PC-3 (cell line): ENCODE measurements around the gene CHN1. TPM values are rescaled to one million over a fixed set of nuclear protein-coding genes. Genes with fewer than 3 reads are reported as not detected.

ENCODE experiments used
- ATAC-seq: fragments of 200-7000 bp; cut with Tn5 transposase; 2 replicates; pipeline ENCODE4 v1.9.1; 2020; ENCODE audit warnings: mild to moderate bottlenecking, moderate library complexity
- BruUV-seq: library from RNA; stranded (reverse); fragments of 400-500 nt; replicated peaks from 2 replicates; lab custom pipeline; 2021; lab: Mats Ljungman, UMichigan
- CTCF ChIA-PET: fragments of 300-600 bp; sonication (Branson Sonifier 250); formaldehyde crosslinking; loops from one replicate; lab custom pipeline; 2022; ENCODE audit warnings: antibody characterized with exemption; lab: Charles Lee
- POLR2A ChIA-PET: fragments of 300-600 bp; sonication (Branson Sonifier 250); formaldehyde crosslinking; loops from one replicate; lab custom pipeline; 2022; ENCODE audit warnings: antibody characterized with exemption; ENCODE audit not compliant: unreplicated experiment; lab: Charles Lee
- DNase-seq: peaks from one replicate; pipeline ENCODE4 v3.0.0-alpha.2; 2015
- H2AFZ ChIP-seq: fragments of 300-600 bp; sonication (generic); 2 replicates; pipeline ENCODE4 v1.6.0; 2016; ENCODE audit warnings: antibody characterized with exemption, low read length
- H3F3A ChIP-seq: fragments of 300-600 bp; sonication (generic); one replicate; pipeline ENCODE4 v1.6.0; 2017; ENCODE audit warnings: antibody characterized with exemption, low read length, control low read depth, mild to moderate bottlenecking; ENCODE audit not compliant: unreplicated experiment
- H3K27ac ChIP-seq: fragments of 300-600 bp; sonication (generic); 2 replicates; pipeline ENCODE4 v1.5.1; 2016; ENCODE audit warnings: mild to moderate bottlenecking, low read length
- H3K27me3 ChIP-seq: fragments of 300-600 bp; sonication (generic); 2 replicates; pipeline ENCODE4 v1.6.1; 2016; ENCODE audit warnings: low read length, mixed read lengths
- H3K36me3 ChIP-seq: fragments of 300-600 bp; sonication (generic); 2 replicates; pipeline ENCODE4 v1.6.1; 2016; ENCODE audit warnings: low read depth, mixed run types, low read length, mixed read lengths
- H3K4me1 ChIP-seq: fragments of 300-600 bp; sonication (generic); 2 replicates; pipeline ENCODE4 v1.5.1; 2016; ENCODE audit warnings: low read length; ENCODE audit not compliant: insufficient read depth
- H3K4me2 ChIP-seq: fragments of 300-600 bp; sonication (generic); 2 replicates; pipeline ENCODE4 v1.6.0; 2016; ENCODE audit warnings: low read length
- H3K4me3 ChIP-seq: fragments of 300-600 bp; sonication (generic); 2 replicates; pipeline ENCODE4 v1.5.1; 2016; ENCODE audit warnings: mild to moderate bottlenecking, low read length, mixed read lengths
- H3K79me2 ChIP-seq: fragments of 300-600 bp; sonication (generic); 2 replicates; pipeline ENCODE4 v1.6.1; 2017; ENCODE audit warnings: low read length, mixed read lengths
- H3K9ac ChIP-seq: fragments of 300-600 bp; sonication (generic); 2 replicates; pipeline ENCODE4 v1.6.0; 2016; ENCODE audit warnings: mild to moderate bottlenecking, low read length
- H3K9me2 ChIP-seq: fragments of 300-600 bp; sonication (generic); replicated peaks from 2 replicates; pipeline ENCODE4 v1.6.1; 2016; ENCODE audit warnings: mixed run types, low read length, mixed read lengths
- H3K9me3 ChIP-seq: fragments of 300-600 bp; sonication (generic); 2 replicates; pipeline ENCODE4 v1.6.1; 2016; ENCODE audit warnings: low read length, mixed read lengths
- H4K20me1 ChIP-seq: fragments of 300-600 bp; sonication (generic); 2 replicates; pipeline ENCODE4 v1.6.1; 2016; ENCODE audit warnings: low read length, mixed read lengths
- EZH2 ChIP-seq: fragments of 300-600 bp; sonication (generic); IDR thresholded peaks from one replicate; pipeline ENCODE4 v1.6.1; 2017; ENCODE audit warnings: antibody characterized with exemption, mild to moderate bottlenecking, low read length; ENCODE audit not compliant: unreplicated experiment
- EZH2phosphoT487 ChIP-seq: fragments of 300-600 bp; sonication (generic); IDR thresholded peaks from 2 replicates; pipeline ENCODE4 v1.6.1; 2018; ENCODE audit warnings: mild to moderate bottlenecking, antibody characterized with exemption, low read length, borderline replicate concordance
- intact Hi-C: fragments of 100-400 bp; cut with micrococcal nuclease; formaldehyde crosslinking; loops from 2 replicates; pipeline ENCODE4 v1.9.0; 2023
- total RNA-seq: library from RNA; depleted of rRNA; stranded (reverse); fragments of >200 nt; gene quantifications from 2 replicates; pipeline ENCODE4 v1.2.3, GENCODE V29; 2014
- TF ChIP-seq, protein P1 (sequence below): fragments of 300-600 bp; sonication (generic); conservative IDR thresholded peaks from 2 replicates; pipeline ENCODE4 v1.5.1; 2017; ENCODE audit warnings: antibody characterized with exemption, low read depth, mild to moderate bottlenecking, low read length

The CHN1 gene
- total RNA-seq, 1 experiment from 2014 or later, result 7.8 TPM

DNA sequence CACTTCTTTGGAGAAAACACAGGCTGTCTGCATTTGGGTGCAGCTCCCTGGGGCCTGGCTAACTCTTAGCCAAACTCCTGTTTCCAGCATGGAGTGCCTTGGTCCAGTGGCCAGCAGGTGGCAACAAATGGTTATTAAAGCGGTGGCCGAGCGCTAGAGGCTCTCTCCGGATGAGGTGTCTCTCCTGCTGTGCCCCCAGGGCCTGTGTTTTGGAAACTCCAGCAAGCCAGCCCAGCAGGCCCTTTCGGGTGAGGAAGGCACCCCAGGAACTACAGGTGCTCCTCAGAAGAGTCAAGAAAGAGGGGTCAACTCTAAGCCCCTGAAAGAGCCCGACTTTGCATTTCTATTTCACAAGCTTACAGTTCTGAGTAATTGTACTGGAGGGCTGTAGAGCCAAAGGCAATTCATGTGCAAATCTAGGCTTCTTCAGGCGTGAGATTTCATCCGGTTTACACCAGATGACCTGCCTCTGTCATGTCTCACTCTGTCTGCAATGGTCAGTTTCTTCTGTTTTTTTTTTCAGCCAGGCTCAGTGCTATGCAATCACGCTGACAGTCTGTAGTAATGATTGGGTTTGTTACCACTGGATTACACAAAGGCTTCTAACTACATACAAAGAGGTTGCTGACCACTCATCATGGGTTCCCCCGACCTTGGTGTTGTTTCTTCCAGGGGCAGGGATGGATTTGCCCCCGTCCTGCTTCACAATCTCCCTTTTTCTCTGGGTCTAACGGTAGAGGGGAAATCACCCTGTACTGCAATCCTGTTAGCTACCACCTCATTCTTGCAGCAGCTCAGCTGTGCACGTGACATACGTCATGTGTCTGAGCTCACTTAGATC, 233.3 kb downstream of the CHN1 start:
- DNase-seq (peak; percentile 84), ATAC-seq (peak; percentile 98)
- Histone ChIP-seq H3K36me3 (no peaks in the 10 kb centered on the region), H3K79me2 (no peaks in the 10 kb centered on the region), H3K4me2 (peak overlapping the region; percentile 64), H3K27me3 (no peaks in the 10 kb centered on the region), H2AFZ (peak overlapping the region; percentile 67), H3F3A (no peaks in the 10 kb centered on the region), H3K4me1 (peaks cover 8% of the 10 kb centered on the region; the same call in 1 of the 2 replicates), H3K4me3 (no peak overlapping the region), H3K9me2 (no peaks in the 10 kb centered on the region), H3K9me3 (no peaks in the 10 kb centered on the region), H4K20me1 (no peaks in the 10 kb centered on the region), H3K27ac (no peak overlapping the region), H3K9ac (no peak overlapping the region)
- ChIA-PET CTCF (interaction anchor here (0.6 to 3.1 kb wide), 12 partner anchors 11 to 604 kb away, joined by 3 to 28 read pairs (median 3); partner anchors contain the start of gene CHN1), POLR2A (no interaction called here)
- no peak for TF ChIP-seq EZH2
- TF ChIP-seq, protein P1, sequence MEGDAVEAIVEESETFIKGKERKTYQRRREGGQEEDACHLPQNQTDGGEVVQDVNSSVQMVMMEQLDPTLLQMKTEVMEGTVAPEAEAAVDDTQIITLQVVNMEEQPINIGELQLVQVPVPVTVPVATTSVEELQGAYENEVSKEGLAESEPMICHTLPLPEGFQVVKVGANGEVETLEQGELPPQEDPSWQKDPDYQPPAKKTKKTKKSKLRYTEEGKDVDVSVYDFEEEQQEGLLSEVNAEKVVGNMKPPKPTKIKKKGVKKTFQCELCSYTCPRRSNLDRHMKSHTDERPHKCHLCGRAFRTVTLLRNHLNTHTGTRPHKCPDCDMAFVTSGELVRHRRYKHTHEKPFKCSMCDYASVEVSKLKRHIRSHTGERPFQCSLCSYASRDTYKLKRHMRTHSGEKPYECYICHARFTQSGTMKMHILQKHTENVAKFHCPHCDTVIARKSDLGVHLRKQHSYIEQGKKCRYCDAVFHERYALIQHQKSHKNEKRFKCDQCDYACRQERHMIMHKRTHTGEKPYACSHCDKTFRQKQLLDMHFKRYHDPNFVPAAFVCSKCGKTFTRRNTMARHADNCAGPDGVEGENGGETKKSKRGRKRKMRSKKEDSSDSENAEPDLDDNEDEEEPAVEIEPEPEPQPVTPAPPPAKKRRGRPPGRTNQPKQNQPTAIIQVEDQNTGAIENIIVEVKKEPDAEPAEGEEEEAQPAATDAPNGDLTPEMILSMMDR, result peak; percentile 93
- no peak for TF ChIP-seq EZH2phosphoT487
- intact Hi-C loops, result loop anchor here (1.0 kb wide), 1 partner anchor 213 kb away; no protein-coding TSS in a partner anchor
- no TSS peak for BruUV-seq

DNA sequence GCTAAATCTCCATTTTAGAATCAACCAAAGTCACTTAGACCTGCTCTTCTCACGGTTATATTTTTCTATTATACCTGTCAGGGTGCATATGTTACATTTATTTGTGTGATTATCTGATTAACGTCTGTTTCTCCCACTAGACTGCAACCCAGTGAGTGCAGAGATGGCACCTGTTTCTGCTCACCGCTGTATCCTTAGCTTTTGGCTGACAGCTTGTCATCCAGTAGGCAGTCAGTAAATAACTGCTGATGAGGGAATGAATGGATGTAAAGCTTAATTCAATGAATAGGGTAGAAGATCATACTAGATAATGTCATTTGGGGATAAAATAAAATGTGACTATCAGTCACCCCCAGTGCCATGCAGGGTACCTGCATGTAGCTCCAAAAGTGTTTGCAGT, 234.0 kb downstream of the CHN1 start:
- no TSS peak for BruUV-seq
- no peaks in the 10 kb centered on the region for H3F3A ChIP-seq
- H3K4me2 ChIP-seq, result no peak overlapping the region
- H3K27me3 ChIP-seq, result no peaks in the 10 kb centered on the region
- TF ChIP-seq, protein P1, result no peak
- TF ChIP-seq EZH2, result no peak
- no peak for TF ChIP-seq EZH2phosphoT487
- ChIA-PET POLR2A (no interaction called here), CTCF (interaction anchor here (0.5 to 3.1 kb wide), 11 partner anchors 10 to 235 kb away, joined by 3 to 28 read pairs (median 5); partner anchors contain the start of gene CHN1)
- intact Hi-C loops, result loop anchor here (1.0 kb wide), 1 partner anchor 214 kb away; no protein-coding TSS in a partner anchor
- H3K9me2 ChIP-seq, result no peaks in the 10 kb centered on the region
- ATAC-seq (peak; percentile 8), DNase-seq (no peak)
- no peak overlapping the region for H2AFZ ChIP-seq
- H3K9me3 ChIP-seq, result no peaks in the 10 kb centered on the region
- no peaks in the 10 kb centered on the region for H3K36me3 ChIP-seq
- H3K27ac ChIP-seq, result no peak overlapping the region
- no peaks in the 10 kb centered on the region for H4K20me1 ChIP-seq
- no peak overlapping the region for H3K4me3 ChIP-seq
- no peak overlapping the region for H3K9ac ChIP-seq
- H3K79me2 ChIP-seq, result no peaks in the 10 kb centered on the region
- H3K4me1 ChIP-seq, result peaks cover 8% of the 10 kb centered on the region; the same call in 1 of the 2 replicates

DNA sequence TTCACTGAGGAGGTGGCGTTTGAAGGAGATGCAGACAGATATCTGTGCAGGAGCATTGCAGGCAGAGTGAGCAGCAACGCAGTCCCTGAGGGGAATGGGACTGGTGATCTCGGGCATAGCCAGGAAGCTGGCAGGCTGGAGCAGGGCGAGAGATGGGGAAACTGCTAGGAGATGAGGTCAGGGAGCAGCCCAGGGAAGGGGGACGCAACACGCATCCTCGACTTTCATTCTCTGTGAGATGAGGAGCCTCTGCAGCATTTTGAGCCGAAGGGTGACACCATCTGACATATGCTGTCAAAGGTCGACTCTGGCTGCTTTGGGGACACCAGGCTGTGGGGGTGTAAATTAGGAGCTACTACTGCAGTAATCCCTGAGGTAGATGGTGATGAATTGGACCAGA, 236.6 kb downstream of the CHN1 start:
- Histone ChIP-seq H3K4me3 (no peak overlapping the region), H3K9me2 (no peaks in the 10 kb centered on the region), H3K27me3 (no peaks in the 10 kb centered on the region), H3K9me3 (no peaks in the 10 kb centered on the region), H3K79me2 (no peaks in the 10 kb centered on the region), H3K4me1 (peaks cover 22% of the 10 kb centered on the region), H3F3A (no peaks in the 10 kb centered on the region), H3K4me2 (no peak overlapping the region), H4K20me1 (no peaks in the 10 kb centered on the region), H3K27ac (no peak overlapping the region), H2AFZ (no peak overlapping the region), H3K36me3 (no peaks in the 10 kb centered on the region), H3K9ac (no peak overlapping the region)
- ATAC-seq, result no peak
- CTCF ChIA-PET, result no interaction called here
- DNase-seq, result no peak
- TF ChIP-seq EZH2phosphoT487, result no peak
- TF ChIP-seq, protein P1, result no peak
- no peak for TF ChIP-seq EZH2
- intact Hi-C loops, result no loop called here
- BruUV-seq, result no TSS peak
- POLR2A ChIA-PET, result no interaction called here
